Stimulated activated CD4-positive, alpha-beta T cell treated with anti-CD3 and anti-CD28 coated beads, Interleukin-2, amount 100 ng/mL, for 4 hours (primary cell): ENCODE data around the gene LRRC8C.

ENCODE experiments used
- DNase-seq: peaks from one replicate; pipeline ENCODE4 v3.0.0-alpha.2; 2020; ENCODE audit warnings: low read depth

LRRC8C gene

DNA sequence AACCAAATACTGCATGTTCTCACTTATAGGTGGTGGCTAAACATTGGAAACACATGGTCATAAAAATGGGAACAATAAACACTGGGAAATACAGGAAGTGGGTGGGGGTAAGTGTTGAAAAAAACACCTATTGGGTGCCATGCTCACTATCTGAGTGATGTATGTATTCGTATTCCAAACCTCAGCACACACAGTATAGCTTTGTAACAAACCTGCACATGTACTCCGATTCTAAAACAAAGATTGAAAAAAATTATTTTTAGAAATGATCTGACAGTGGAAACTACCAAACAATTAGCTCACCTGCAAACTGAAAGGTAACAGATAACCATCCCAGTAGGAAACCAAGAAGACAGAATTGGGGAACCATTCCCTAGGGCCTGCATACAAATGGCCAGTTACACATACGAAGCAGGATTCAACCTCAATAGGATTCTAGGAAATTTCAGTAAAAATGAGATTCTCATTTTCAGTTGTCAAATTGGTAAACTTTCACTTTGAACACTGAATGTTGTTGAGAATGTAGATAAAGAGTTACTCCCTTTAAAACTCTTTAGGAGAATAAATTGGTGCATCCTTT is 99.8 kb downstream of the LRRC8C start:
- DNase-seq = no peak

- no peak for DNase-seq
Observed at GRCh38 chr1:89733748-89734147, 100.8 kb downstream of the LRRC8C start.

- DNase-seq = no peak
Observed at GRCh38 chr1:89734442-89734841, 101.5 kb downstream of the LRRC8C start.

GRCh38 chr1:89735479-89735878 is 102.6 kb downstream of the LRRC8C start:
- no peak for DNase-seq

- DNase-seq = no peak
Observed at GRCh38 chr1:89736937-89737733, 104.2 kb downstream of the LRRC8C start.

GRCh38 chr1:89737985-89738510 is 105.1 kb downstream of the LRRC8C start:
- no peak for DNase-seq

DNA sequence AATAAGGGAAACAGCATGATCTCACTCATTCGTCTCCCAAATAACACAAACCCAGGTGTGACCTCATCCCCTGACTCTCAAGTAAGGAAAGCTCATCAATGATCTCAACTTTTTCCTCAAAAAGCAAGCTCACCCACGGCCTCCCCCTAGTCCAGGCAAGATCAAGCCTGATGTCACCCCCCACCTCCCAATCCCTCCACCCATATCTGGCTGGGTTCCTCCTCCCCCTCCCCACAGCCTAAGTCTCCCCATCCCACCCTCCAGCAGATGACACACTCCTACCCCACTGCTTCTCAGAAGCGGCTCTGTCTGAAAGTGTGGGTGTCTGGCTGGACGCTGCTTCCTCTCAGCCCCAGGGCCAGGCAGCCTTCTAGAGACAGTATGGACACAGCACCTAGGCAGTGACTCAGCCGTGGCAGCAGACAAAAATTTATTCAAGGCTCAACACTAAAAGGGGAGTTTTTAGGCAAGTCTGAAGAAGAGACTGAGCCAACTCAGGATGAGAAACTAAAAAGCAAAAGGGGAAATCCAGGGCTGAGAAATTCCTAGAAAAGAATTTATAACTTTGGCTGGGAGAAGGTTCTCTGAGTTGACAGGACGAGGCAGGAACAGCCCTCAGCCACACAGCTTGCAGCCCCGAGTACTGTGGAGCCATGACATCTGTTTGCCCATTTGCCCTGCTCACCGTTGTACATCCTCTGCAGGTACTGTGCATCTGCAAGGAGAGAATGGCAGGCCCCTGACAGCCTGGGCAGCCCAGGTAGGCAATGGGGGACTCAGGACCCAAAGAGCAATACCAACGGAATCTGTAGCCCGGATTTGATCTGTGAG is 106.3 kb downstream of the LRRC8C start:
- DNase-seq = no peak

GRCh38 chr1:89739844-89740216 is 106.9 kb downstream of the LRRC8C start:
- DNase-seq = no peak

- DNase-seq = no peak
Observed at GRCh38 chr1:89743788-89744187, 110.9 kb downstream of the LRRC8C start.

DNA sequence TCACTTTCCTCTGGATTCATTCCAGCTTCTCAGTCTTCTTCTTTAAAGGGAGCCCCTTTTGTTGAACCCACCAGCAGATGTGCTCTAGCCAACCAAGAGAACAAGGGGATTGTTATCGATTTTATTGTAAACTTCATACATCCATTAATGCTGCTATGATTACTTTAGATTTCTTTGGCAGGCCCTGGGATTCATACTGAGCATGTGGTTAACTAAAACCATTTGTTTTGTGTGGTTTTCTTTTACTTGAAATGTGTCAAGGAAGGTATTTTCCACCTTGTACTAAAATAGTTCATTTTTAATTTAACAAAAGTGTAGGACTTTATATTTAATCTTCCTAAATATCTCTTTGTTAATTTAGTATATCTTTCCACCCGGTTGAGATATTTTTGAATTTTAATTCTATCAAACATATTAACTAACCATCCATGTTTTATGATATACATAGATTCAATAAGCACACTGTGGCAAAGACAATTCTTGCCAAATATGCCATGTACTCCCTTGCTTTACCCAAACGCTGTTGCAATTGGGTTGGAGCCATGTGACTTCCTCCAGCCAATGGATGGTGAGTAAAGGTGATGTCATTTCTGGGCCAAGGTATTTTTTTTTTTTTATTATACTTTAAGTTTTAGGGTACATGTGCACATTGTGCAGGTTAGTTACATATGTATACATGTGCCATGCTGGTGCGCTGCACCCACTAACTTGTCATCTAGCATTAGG is 113.7 kb downstream of the LRRC8C start:
- DNase-seq = no peak

DNA sequence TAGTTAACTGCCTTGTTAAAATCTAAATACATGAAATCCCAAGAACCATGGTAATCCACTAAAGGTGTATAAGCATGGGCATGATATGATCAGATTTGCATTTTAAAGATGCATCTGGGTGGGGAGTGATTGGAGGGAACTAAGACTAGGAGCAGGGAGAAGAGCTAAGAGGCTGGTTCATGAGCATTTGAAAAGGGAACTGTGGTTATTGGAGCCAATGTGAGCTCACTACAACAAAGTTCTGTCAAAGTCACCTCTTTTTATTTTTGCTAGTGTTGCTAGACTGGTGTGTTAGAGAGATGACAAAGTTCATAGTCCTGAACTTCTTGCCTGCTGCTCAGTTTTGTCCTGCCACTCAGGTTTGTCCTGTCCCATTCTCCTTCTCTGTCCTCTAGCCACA is 120.8 kb downstream of the LRRC8C start:
- no peak for DNase-seq

DNA sequence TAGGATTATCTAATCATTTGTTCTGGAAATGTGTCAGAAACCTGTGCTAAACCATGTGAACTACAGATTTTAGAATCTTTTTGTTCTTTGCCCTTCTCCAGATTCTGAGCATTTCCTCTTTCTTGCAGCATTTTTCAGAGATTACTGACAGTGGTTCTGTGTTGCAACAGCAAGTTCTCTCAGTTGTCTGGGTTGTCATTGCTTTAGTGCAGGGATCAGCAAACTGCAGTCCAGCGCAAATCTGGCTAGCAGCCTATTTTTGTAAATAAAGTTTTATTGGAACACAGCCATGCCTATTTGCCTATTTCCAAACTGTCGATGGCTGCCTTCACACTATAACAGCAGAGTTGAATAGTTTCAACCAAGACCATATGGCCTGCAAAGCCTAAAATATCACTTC is 121.6 kb downstream of the LRRC8C start:
- DNase-seq = no peak

- no peak for DNase-seq
Observed at GRCh38 chr1:89755591-89755990, 122.7 kb downstream of the LRRC8C start.

- no peak for DNase-seq
Observed at GRCh38 chr1:89757532-89757931, 124.6 kb downstream of the LRRC8C start.

DNA sequence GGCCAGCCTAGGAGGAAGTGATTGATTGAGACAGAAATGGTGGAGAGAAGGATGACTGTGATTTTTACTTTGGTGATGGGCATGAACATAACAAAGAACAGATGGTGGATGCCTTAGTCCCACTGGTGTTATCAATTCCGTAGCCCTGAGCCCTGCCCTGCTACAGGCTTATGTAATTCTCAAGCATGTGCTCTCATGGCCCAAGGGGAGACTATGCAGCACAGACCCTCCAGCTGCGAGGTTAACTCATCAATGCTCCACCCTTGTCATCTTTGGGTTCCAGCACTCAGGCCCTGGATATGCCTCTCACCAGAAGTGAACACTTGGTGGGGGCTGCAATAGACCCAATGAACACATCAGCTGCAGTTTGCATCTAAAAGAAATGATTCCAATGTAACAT is 125.2 kb downstream of the LRRC8C start:
- no peak for DNase-seq

GRCh38 chr1:89759036-89759435 is 126.1 kb downstream of the LRRC8C start:
- DNase-seq = no peak

GRCh38 chr1:89760496-89760895 is 127.6 kb downstream of the LRRC8C start:
- no peak for DNase-seq

DNA sequence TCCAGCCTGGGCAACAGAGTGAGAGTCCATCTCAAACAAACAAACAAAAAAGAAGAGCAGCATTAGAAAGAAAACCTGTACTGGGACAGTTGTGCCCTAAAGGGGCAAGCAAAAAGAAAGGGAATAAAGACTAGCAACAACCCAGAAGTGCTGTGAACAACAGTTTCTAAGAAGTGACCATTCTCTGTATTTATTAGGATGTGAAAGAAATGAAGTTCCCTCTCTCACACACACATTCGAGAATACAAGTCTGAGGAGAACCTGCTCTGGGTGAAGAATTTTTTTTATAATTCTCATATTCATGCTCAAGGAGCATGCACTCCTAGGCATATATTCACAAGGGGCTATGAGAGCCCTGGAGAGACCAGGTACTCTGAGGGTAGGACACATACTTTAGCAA is 128.4 kb downstream of the LRRC8C start:
- no peak for DNase-seq

DNA sequence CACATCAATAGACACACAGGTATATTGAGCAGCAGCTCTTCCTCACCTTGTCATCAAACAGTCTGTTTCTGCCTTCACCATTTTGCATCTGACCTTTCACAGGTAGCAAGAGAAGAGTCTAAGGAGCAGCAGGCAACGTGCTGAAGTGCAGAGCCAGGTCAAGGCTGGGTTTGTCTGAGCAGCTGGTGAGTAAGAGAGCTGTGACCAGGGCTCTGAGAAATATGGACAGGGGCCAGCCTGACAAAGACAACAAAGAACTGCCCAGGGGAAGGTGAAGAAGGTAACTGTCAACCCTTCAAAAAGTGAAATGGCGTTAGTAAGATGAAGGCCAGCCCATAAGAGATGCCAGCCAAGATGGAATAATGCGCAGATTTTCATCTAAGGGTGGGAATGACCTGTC is 129.0 kb downstream of the LRRC8C start:
- DNase-seq = no peak

DNA sequence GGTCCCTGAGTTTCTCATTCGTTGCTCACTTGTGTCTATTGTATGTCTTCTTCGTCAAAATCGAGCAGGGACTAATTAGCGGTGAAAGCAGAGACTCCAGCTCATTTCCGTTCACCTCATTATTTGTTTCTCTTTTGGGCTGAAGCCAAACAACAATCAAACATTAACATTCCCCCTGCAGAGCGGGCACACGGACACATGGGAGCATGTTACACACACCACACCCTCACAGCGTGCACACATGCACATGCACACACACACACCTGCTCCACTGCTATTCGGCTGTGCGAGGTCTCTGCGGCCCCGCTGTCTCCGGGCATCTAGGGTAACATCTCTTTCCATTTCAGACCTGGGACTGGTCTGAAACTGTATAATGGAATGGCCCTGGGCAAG is 129.5 kb downstream of the LRRC8C start:
- no peak for DNase-seq

GRCh38 chr1:89762779-89763648 is 130.1 kb downstream of the LRRC8C start:
- DNase-seq = peak; percentile 83
